Mammary epithelial cell (primary cell): ENCODE results near the gene SH2D1B.
"Not testable (repeated sequence)": the region's sequence is repeated elsewhere in the genome, so short reads cannot be mapped to it uniquely, and the experiment has no call there.

Experiments used
- EZH2 ChIP-seq: IDR thresholded peaks from 2 replicates; pipeline ENCODE4 v1.6.1; 2012; ENCODE audit warnings: low read length, inconsistent platforms, borderline replicate concordance
- TF ChIP-seq, protein P1 (sequence below), 2 donors: IDR thresholded peaks in 1 of 2; conservative IDR thresholded peaks in 1 of 2; 2 replicates each; pipeline ENCODE4 v1.5.1; 2011 to 2012; ENCODE audit warnings: inconsistent platforms in 2 of 2, low read length in 2 of 2, mild to moderate bottlenecking in 2 of 2, control low read depth in 1 of 2, low read depth in 1 of 2; ENCODE audit not compliant: insufficient read depth in 1 of 2; ENCODE audit errors: extremely low read depth in 1 of 2

DNA sequence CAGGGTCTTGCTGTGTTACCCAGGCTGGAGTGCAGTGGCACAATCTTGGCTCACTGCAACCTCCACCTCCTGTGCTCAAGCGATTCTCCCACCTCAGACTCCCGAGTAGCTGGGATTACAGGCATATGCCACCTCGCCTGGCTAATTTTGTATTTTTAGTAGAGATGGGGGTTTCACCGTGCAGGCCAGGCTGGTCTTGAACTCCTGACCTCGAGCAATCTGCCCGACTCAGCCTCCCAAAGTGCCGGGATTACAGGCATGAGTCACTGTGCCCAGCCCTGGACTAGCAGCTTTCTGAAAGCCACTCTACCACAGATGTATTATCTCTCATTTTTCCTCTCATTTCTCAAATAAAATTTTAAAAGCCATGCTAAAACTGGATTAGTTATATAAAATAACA lies 6.6 kb upstream of the SH2D1B start:
- TF ChIP-seq EZH2, result not testable (repeated sequence)
- TF ChIP-seq, protein P1, sequence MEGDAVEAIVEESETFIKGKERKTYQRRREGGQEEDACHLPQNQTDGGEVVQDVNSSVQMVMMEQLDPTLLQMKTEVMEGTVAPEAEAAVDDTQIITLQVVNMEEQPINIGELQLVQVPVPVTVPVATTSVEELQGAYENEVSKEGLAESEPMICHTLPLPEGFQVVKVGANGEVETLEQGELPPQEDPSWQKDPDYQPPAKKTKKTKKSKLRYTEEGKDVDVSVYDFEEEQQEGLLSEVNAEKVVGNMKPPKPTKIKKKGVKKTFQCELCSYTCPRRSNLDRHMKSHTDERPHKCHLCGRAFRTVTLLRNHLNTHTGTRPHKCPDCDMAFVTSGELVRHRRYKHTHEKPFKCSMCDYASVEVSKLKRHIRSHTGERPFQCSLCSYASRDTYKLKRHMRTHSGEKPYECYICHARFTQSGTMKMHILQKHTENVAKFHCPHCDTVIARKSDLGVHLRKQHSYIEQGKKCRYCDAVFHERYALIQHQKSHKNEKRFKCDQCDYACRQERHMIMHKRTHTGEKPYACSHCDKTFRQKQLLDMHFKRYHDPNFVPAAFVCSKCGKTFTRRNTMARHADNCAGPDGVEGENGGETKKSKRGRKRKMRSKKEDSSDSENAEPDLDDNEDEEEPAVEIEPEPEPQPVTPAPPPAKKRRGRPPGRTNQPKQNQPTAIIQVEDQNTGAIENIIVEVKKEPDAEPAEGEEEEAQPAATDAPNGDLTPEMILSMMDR (conservative IDR thresholded peaks at IDR 0.05 in 1 of 2, IDR thresholded peaks at IDR 0.05 in 1 of 2; ENCODE audit: extremely low read depth in 1 of 2, insufficient read depth in 1 of 2, low read depth in 1 of 2, low read length in 2 of 2), result not testable (repeated sequence)
